Medulla oblongata (tissue), 1 donor: Measurements from ENCODE around the gene NPC1L1.

ENCODE experiments used
- DNase-seq: peaks from one replicate; pipeline ENCODE4 v3.0.0-alpha.2; 2015; ENCODE audit errors: extremely low spot score

NPC1L1 gene, protein sequence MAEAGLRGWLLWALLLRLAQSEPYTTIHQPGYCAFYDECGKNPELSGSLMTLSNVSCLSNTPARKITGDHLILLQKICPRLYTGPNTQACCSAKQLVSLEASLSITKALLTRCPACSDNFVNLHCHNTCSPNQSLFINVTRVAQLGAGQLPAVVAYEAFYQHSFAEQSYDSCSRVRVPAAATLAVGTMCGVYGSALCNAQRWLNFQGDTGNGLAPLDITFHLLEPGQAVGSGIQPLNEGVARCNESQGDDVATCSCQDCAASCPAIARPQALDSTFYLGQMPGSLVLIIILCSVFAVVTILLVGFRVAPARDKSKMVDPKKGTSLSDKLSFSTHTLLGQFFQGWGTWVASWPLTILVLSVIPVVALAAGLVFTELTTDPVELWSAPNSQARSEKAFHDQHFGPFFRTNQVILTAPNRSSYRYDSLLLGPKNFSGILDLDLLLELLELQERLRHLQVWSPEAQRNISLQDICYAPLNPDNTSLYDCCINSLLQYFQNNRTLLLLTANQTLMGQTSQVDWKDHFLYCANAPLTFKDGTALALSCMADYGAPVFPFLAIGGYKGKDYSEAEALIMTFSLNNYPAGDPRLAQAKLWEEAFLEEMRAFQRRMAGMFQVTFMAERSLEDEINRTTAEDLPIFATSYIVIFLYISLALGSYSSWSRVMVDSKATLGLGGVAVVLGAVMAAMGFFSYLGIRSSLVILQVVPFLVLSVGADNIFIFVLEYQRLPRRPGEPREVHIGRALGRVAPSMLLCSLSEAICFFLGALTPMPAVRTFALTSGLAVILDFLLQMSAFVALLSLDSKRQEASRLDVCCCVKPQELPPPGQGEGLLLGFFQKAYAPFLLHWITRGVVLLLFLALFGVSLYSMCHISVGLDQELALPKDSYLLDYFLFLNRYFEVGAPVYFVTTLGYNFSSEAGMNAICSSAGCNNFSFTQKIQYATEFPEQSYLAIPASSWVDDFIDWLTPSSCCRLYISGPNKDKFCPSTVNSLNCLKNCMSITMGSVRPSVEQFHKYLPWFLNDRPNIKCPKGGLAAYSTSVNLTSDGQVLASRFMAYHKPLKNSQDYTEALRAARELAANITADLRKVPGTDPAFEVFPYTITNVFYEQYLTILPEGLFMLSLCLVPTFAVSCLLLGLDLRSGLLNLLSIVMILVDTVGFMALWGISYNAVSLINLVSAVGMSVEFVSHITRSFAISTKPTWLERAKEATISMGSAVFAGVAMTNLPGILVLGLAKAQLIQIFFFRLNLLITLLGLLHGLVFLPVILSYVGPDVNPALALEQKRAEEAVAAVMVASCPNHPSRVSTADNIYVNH (N-terminal part only)

DNA sequence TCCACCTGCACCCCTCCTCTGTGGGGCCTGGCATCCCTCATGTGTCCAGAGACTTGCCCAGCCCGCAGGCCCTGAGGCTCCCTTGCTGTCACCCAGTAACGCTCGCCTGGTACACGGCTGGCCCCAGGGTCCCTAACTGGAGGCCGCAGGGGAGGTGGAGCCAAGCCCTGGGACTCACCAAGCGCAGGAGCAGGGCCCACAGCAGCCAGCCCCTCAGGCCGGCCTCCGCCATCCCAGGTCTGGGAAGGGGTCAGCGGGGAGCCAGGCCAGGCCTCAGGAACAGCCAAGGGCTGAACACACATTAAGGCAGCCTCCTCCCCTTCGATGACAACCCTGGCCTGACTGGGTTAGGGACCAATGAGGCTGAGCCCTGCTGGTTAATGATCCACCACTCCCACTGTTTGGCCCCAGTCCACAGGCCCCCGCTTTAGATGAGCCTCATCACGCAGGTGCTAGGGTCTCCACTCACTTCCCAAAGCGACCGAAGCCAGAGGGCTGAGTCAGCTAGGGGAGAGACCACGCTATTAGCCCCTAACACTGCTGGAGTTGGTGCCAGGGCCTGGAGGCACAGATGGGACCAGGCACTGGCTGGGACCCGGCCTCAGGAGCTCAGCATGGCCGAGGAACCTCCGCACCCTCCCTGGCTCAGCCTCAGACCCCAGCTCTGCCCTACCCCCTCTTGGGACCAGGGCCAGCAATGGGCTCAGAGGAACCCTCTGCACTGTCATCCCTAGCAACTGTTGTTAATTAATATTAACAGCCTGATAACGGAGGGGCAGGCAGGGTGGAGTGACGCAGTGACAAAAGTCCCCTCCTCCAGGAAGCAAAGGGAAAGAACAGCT lies at the start of gene NPC1L1:
Gene NPC1L1, minus strand, starts transcription at position 303 of the 842 bp plus-strand sequence. Its CDS starts 71 bp downstream, at position 232.
- no peak for DNase-seq

DNA sequence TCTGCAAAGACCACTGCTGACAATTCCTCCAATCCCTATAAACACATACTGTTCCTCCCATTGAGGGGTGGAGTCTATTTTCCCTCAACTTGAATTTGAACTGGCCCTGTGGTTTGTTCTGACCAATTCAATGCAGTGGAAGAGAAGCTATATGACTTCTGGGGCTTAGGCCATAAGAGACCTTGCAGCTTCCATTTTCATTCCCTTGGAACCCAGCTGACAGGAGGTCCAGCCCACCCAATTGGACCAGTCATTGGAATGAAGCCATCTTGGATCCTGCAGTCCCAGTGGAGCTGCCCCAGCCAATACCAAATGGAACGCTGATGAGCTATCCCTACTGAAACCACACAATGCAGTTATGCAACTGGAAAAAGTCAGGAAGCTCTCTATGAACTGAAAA lies 49.8 kb upstream of the NPC1L1 start:
- no peak for DNase-seq

GRCh38 chr7:44587843-44588711 lies 46.9 kb upstream of the NPC1L1 start:
- peak; percentile 66 for DNase-seq

DNA sequence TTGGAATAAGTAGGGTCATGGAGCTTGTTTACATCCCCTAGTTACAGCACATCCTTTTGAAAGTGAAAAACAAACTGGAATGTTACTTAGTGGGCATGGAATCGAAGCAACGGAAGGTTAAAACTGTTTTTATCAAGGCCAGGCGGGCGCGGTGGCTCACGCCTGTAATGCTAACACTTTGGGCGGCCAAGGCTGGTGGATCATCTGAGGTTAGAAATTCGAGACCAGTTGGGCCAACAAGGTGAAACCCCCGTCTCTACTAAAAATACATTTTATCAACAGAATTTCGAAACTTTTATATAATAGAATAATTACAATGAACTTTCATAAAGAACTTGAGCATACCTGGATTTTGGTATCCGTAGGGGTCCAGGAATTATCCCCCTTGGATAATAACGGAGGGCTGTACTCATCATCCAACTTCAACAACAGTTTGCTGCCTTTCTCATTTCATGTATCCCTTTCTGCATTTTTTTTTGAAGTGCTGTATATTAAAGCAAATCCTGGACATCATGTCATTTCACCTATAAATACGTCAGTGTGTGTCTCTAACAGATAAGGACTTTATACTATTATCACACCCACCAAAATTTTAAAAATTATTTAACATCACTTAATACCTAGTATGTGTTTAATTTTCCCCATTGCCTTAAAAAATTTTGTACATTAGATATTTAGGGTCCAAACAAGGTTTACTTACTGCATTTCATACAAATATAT lies 42.2 kb upstream of the NPC1L1 start:
- DNase-seq = no peak

GRCh38 chr7:44581879-44582603 lies 40.9 kb upstream of the NPC1L1 start, which contains the start of gene TMED4:
Gene TMED4 (minus strand): TSS chr7:44582231. CDS start chr7:44582206, 25 bp downstream.
- peak; percentile 99 for DNase-seq

GRCh38 chr7:44580945-44581878 lies 40.1 kb upstream of the NPC1L1 start:
- no peak for DNase-seq

GRCh38 chr7:44576228-44576627 lies 35.1 kb upstream of the NPC1L1 start:
- no peak for DNase-seq

GRCh38 chr7:44575054-44575453 lies 33.9 kb upstream of the NPC1L1 start:
- no peak for DNase-seq

- DNase-seq = no peak
These were observed 33.2 kb upstream of the NPC1L1 start for GRCh38 chr7:44574287-44574872.

DNA sequence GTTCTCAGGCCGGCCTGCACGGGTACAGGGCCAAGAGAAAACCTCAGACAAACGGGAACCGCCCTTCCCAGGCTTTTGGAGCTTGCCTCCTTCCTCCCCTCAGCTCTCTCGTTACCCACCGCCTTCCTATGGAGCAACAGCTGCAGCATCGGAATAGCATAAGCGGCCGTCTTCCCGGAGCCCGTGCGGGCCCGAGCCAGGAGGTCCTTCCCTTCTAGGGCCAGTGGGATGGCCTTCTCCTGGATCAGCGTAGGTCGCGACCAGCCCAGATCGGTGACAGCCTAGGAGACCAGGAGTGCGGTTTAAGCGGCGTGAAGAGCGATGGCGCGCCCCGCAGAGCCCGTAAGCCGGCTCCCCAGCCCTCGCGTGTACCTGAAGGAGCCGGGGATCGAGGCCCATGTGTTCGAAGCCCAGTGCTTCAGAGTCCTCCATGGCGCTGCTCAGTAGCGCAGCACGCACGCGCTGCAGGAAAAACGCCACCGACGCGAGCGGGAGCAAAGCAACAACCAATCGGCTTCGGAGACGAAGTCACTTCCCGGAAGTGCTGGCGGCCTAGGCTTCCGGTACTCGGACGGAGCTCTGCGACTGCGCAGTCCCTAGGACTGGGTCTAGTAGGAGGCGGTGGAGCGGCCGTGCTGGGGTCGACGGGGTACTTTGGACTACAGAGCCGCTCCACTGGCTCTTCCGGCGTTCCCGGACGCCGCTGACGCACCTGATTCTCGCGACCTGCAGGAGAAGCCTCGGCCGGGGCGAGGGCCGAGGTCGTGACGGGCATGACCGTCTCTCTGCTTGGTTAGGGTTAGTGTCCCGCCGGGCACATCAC lies 32.5 kb upstream of the NPC1L1 start, which contains the start of gene DDX56:
Gene DDX56, minus strand, starts transcription at position 445 of the 823 bp plus-strand sequence. Its CDS starts 13 bp downstream, at position 432.
- peak; percentile 97 for DNase-seq

DNA sequence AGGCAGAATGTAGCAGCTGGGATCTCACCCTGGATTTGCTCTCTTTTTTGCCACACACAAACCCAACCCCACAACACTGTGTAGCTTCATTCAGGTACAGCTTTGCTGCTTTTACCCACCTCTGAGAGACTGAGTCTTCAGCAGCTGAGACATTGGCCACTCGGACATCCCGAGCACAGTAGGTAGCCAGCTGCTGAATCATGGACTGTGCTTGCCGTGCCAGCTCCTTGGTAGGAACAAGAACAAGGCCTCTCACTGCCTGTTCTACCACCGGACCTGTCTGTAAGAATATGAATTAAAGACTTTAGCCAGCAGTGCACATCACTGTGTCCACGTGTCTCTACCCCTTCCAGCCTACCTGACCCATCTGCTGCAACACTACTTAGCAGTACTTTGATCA lies 31.6 kb upstream of the NPC1L1 start:
- DNase-seq = no peak

GRCh38 chr7:44569959-44570358 lies 28.8 kb upstream of the NPC1L1 start:
- DNase-seq = no peak

GRCh38 chr7:44568771-44569560 lies 27.8 kb upstream of the NPC1L1 start:
- DNase-seq = no peak

GRCh38 chr7:44567884-44568283 lies 26.8 kb upstream of the NPC1L1 start:
- DNase-seq = no peak

DNA sequence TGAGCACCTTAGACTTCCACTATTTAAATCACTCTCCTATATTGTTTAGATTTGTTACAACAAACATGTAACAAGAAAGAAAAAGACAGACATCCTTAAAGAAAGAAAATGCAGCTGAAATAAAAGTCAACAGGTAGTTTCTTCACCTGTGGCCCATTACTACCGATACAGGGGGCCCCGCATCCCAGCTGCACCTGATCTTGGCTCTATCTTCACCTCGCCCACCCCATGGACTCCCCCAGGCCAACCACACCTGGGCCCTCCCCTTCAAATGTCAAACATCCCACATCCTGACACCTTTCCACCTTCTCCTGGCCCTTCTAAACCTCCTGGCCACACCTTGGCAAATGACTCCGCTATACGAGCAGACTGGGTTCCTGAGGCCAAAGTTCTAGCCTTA lies 25.6 kb upstream of the NPC1L1 start:
- DNase-seq = no peak
